HEK293T (cell line): ENCODE measurements around the gene USP8.
"Not testable (repeated sequence)": the region's sequence is repeated elsewhere in the genome, so short reads cannot be mapped to it uniquely, and the experiment has no call there.

Experiments
- CTCF ChIA-PET: fragments of 350-600 bp; formaldehyde crosslinking; extraction: SDS; loops from one replicate; lab custom pipeline; 2021; ENCODE audit warnings: antibody characterized with exemption, inconsistent platforms; lab: Yijun Ruan, JAX
- POLR2A ChIA-PET: fragments of 350-600 bp; formaldehyde crosslinking; extraction: SDS; loops from one replicate; lab custom pipeline; 2020; ENCODE audit warnings: antibody characterized with exemption, inconsistent platforms; lab: Yijun Ruan, JAX
- DNase-seq: peaks from one replicate; pipeline ENCODE4 v3.0.0; 2012; ENCODE audit warnings: mixed read lengths; ENCODE audit errors: extremely low spot score
- ARNT ChIP-seq: fragments of 450-650 bp; IDR thresholded peaks from 2 replicates; pipeline ENCODE4 v1.6.1; 2017; ENCODE audit warnings: mild to moderate bottlenecking
- BHLHE40 ChIP-seq: fragments of 450-650 bp; IDR thresholded peaks from 2 replicates; pipeline ENCODE4 v1.6.1; 2016; ENCODE audit warnings: mild to moderate bottlenecking, moderate library complexity, borderline replicate concordance
- CTBP1 ChIP-seq: fragments of 450-650 bp; IDR thresholded peaks from 2 replicates; pipeline ENCODE4 v1.6.1; 2016; ENCODE audit warnings: borderline replicate concordance
- ELF4 ChIP-seq: fragments of 450-650 bp; IDR thresholded peaks from 2 replicates; pipeline ENCODE4 v1.6.1; 2017; ENCODE audit warnings: antibody characterized with exemption
- FOXA1 ChIP-seq: fragments of 450-650 bp; IDR thresholded peaks from 2 replicates; pipeline ENCODE4 v1.6.1; 2016; ENCODE audit warnings: mild to moderate bottlenecking
- FOXK2 ChIP-seq: fragments of 450-650 bp; IDR thresholded peaks from 2 replicates; pipeline ENCODE4 v1.6.1; 2016; ENCODE audit warnings: mild to moderate bottlenecking
- FOXM1 ChIP-seq: fragments of 450-650 bp; IDR thresholded peaks from 2 replicates; pipeline ENCODE4 v1.6.1; 2017; ENCODE audit warnings: mild to moderate bottlenecking, borderline replicate concordance
- HDGF ChIP-seq: fragments of 450-650 bp; IDR thresholded peaks from 2 replicates; pipeline ENCODE4 v1.6.1; 2017; ENCODE audit warnings: antibody characterized with exemption, borderline replicate concordance
- L3MBTL2 ChIP-seq: fragments of 450-650 bp; conservative IDR thresholded peaks from 2 replicates; pipeline ENCODE4 v1.6.1; 2016; ENCODE audit warnings: mild to moderate bottlenecking
- LEF1 ChIP-seq: fragments of 450-650 bp; IDR thresholded peaks from 2 replicates; pipeline ENCODE4 v1.6.1; 2017; ENCODE audit warnings: mild to moderate bottlenecking, borderline replicate concordance
- NFRKB ChIP-seq: fragments of 450-650 bp; IDR thresholded peaks from 2 replicates; pipeline ENCODE4 v1.6.1; 2016; ENCODE audit warnings: mild to moderate bottlenecking, moderate library complexity
- SP1 ChIP-seq: fragments of 450-650 bp; IDR thresholded peaks from 2 replicates; pipeline ENCODE4 v1.6.1; 2017
- SUZ12 ChIP-seq: fragments of 450-650 bp; IDR thresholded peaks from 2 replicates; pipeline ENCODE4 v1.6.1; 2016; ENCODE audit warnings: mild to moderate bottlenecking
- TARDBP ChIP-seq: fragments of 450-650 bp; IDR thresholded peaks from 2 replicates; pipeline ENCODE4 v1.6.1; 2016
- ZNF384 ChIP-seq: fragments of 450-650 bp; IDR thresholded peaks from 2 replicates; pipeline ENCODE4 v1.6.1; 2016
- TF ChIP-seq, protein P1 (sequence below): fragments of 450-650 bp; IDR thresholded peaks from 2 replicates; pipeline ENCODE4 v1.6.1; 2016

The USP8 gene

DNA sequence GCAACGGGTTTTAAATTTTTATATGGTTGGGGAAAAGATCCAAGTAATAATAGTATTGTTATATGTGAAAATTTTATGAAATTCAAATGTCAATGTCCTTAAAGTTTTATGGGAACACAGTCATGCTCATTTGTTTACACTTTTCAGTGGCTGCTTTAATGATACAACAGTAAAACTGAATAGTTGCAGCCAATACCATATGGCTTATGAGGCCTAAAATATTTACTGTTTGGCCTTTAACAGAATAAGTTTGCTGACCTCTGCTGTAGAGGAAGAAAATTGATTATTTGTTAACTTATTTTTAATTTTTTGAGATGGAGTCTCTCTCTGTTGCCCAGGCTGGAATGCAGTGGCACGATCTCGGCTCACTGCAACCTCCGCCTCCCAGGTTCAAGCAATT, 77.6 kb downstream of the USP8 start:
- ChIA-PET CTCF (interaction anchor here (0.6 kb wide), 1 partner anchor 50 kb away, joined by 3 read pairs; no protein-coding TSS in a partner anchor), POLR2A (no interaction called here)
- TF ChIP-seq SUZ12 (no peak), CTBP1 (no peak), ARNT (no peak), FOXA1 (no peak), ZNF384 (no peak)
- DNase-seq = no peak

DNA sequence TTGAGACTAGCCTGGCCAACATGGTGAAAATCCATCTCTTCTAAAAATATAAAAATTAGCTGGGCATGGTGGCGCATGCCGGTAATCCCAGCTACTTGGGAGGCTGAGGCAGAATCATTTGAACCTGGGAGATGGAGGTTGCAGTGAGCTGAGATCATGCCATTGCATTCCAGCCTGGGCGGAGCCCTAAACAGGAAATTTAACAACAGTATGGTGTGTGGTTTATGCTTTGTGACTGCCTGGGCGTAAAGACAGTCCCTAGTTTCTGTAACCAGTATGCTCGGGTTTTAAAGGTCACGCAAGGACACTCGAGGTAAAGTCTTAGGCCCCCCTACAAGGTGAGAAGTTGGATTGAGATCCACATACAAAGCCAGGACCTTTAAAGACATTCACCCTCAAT, 78.9 kb downstream of the USP8 start:
- POLR2A ChIA-PET = no interaction called here
- no peak for DNase-seq
- CTCF ChIA-PET = interaction anchor here (0.6 kb wide), 1 partner anchor 10 kb away, joined by 3 read pairs; no protein-coding TSS in a partner anchor
- TF ChIP-seq FOXK2 (no peak), FOXM1 (no peak), TARDBP (no peak), LEF1 (no peak), ELF4 (no peak), ARNT (no peak), SUZ12 (no peak), HDGF (no peak), BHLHE40 (no peak), NFRKB (no peak), FOXA1 (no peak), ZNF384 (no peak), CTBP1 (no peak), SP1 (no peak), L3MBTL2 (no peak)
- TF ChIP-seq, protein P1, sequence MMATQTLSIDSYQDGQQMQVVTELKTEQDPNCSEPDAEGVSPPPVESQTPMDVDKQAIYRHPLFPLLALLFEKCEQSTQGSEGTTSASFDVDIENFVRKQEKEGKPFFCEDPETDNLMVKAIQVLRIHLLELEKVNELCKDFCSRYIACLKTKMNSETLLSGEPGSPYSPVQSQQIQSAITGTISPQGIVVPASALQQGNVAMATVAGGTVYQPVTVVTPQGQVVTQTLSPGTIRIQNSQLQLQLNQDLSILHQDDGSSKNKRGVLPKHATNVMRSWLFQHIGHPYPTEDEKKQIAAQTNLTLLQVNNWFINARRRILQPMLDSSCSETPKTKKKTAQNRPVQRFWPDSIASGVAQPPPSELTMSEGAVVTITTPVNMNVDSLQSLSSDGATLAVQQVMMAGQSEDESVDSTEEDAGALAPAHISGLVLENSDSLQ = no peak

DNA sequence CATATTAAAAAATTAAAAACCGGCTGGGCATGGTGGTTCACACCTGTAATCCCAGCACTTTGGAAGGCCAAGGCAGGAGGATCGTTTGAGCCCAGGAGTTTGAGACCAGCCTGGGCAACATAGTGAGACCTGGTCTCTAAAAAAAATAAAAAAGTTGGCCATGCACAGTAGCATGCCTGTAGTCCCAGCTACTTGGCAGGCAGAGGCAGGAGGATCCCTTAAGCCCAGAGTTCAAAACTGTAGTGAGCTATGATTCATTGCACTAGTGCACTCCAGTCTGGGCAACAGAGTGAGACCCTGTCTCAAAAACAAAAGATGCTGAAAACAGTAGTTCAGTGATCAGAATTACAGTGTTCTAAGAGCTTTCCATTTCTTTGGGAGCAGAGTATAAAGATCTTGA, 81.5 kb downstream of the USP8 start:
- DNase-seq, POLR2A ChIA-PET: not testable (repeated sequence)
- CTCF ChIA-PET = interaction anchor here (0.8 kb wide), 1 partner anchor 10 kb away, joined by 3 read pairs; no protein-coding TSS in a partner anchor

DNA sequence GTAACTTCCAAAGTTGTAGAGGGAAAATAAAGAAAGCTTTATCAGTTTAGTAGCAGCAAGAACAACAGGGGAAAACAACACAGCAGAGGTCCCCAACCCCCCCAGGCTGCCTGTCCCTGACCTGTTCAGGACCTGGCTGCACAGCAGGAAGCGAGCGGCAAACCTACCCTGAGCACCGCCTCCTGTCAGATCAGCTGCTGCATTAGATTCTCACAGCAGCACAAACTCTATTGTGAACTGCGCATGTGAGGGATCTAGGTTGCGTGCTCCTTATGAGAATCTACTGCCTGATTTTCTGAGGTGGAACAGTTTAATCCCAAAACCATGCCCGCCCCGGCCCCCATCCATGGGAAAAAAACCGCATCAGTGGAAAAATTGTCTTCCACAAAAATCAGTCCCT, 81.9 kb downstream of the USP8 start:
- ChIA-PET POLR2A (no interaction called here), CTCF (no interaction called here)
- no peak for TF ChIP-seq SP1
- TF ChIP-seq ELF4 = no peak
- no peak for TF ChIP-seq HDGF
- TF ChIP-seq FOXM1 = no peak
- no peak for TF ChIP-seq NFRKB
- TF ChIP-seq FOXK2 = no peak
- TF ChIP-seq LEF1 = no peak
- TF ChIP-seq BHLHE40 = no peak
- DNase-seq = peak; percentile 12

DNA sequence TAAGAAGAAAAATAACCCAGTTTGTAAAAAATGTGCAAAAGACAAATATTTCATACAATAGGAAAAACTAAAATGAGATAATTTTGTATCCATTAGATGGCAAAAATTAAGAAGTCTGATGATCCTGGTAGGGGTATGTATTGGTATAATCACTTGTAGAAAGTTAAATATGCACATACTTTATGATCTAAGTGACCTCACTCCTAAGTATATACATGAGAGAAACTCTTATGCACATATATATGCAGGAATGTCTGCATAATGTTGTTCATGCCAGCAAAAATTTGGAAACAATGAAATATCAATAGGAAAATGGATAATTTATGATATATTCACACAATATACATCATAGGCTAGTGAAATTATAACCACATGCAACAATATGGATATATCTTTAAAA, 88.8 kb downstream of the USP8 start:
- TF ChIP-seq L3MBTL2 (no peak), ELF4 (no peak), FOXA1 (no peak), SP1 (no peak), LEF1 (no peak), SUZ12 (no peak), FOXK2 (no peak), TARDBP (no peak), HDGF (no peak), ZNF384 (no peak), FOXM1 (no peak), NFRKB (no peak), CTBP1 (no peak), ARNT (no peak), BHLHE40 (no peak)
- TF ChIP-seq, protein P1 = no peak
- no peak for DNase-seq
- ChIA-PET POLR2A (no interaction called here), CTCF (interaction anchor here (0.7 kb wide), 1 partner anchor 9 kb away, joined by 3 read pairs; no protein-coding TSS in a partner anchor)

DNA sequence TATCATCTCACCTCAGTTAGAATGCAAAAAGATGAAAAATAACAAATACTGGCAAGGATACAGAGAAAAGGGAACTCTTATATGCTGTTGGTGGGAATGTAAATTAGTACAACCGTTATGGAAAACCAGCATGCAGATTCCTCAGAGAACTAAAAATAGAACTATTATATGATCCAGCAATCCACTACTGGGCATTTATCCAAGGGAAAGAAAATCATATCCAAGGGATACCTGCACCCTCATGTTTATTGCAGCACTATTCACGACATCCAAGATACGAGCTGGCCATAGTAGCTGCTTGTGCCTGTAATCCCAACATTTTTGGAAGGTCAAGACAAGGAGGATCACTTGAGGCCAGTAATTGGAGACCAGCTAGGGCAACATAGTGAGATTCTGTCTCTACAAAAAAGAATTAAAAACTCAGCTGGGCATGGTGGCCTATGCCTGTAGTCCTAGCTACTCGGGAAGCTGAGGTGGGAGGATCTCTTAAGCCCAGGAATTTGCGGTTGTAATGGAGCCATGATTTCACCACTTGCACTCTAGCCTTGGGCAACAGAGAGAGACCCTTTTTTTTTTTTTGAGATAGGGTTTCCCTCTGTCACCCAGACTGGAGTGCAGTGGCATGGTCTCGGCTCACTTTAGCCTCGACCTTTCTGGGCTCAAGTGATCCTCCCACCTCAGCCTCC, 95.7 kb downstream of the USP8 start:
- ChIA-PET POLR2A (no interaction called here), CTCF (no interaction called here)
- no peak for DNase-seq
- TF ChIP-seq ZNF384 (no peak), ARNT (no peak), L3MBTL2 (no peak), ELF4 (no peak), NFRKB (no peak), SP1 (no peak), FOXM1 (no peak), TARDBP (no peak), FOXA1 (no peak), LEF1 (no peak), HDGF (no peak)
- TF ChIP-seq, protein P1 = no peak
